ENCODE data around the gene BTBD6.
"Not testable (repeated sequence)": the region's sequence is repeated elsewhere in the genome, so short reads cannot be mapped to it uniquely, and the experiment has no call there.

Gene BTBD6

GRCh38 chr14:105274637-105275036 lies 26.3 kb downstream of the BTBD6 start:
- no peak for DNase-seq

- no peak for DNase-seq
These were observed 27.1 kb downstream of the BTBD6 start for GRCh38 chr14:105275267-105275946.

- not testable (repeated sequence) for DNase-seq
These were observed 29.1 kb downstream of the BTBD6 start for GRCh38 chr14:105277448-105277847.

GRCh38 chr14:105279642-105280361 lies 31.5 kb downstream of the BTBD6 start:
- DNase-seq, result no peak

GRCh38 chr14:105280525-105280924 lies 32.2 kb downstream of the BTBD6 start:
- DNase-seq, result no peak

- DNase-seq, result peak; percentile 60
These were observed 33.2 kb downstream of the BTBD6 start for GRCh38 chr14:105281371-105282097.

- no peak for DNase-seq
These were observed 33.9 kb downstream of the BTBD6 start for GRCh38 chr14:105282098-105282725.

GRCh38 chr14:105283028-105283427 lies 34.7 kb downstream of the BTBD6 start:
- DNase-seq, result no peak

- DNase-seq, result no peak
These were observed 35.6 kb downstream of the BTBD6 start for GRCh38 chr14:105283899-105284298.

GRCh38 chr14:105285174-105285573 lies 36.8 kb downstream of the BTBD6 start:
- no peak for DNase-seq

GRCh38 chr14:105286759-105287144 lies 38.4 kb downstream of the BTBD6 start:
- no peak for DNase-seq

GRCh38 chr14:105287249-105288102 lies 39.1 kb downstream of the BTBD6 start:
- DNase-seq, result no peak

GRCh38 chr14:105288936-105289335 lies 40.6 kb downstream of the BTBD6 start:
- not testable (repeated sequence) for DNase-seq

GRCh38 chr14:105290621-105291346 lies 42.5 kb downstream of the BTBD6 start:
- peak; percentile 24 for DNase-seq

- DNase-seq, result no peak
These were observed 44.7 kb downstream of the BTBD6 start for GRCh38 chr14:105292826-105293711.

- DNase-seq, result peak; percentile 85
These were observed 45.8 kb downstream of the BTBD6 start for GRCh38 chr14:105294142-105294597.

- DNase-seq, result not testable (repeated sequence)
These were observed 49.0 kb downstream of the BTBD6 start for GRCh38 chr14:105297311-105297710.

GRCh38 chr14:105299654-105300541 lies 51.6 kb downstream of the BTBD6 start:
- DNase-seq, result no peak
